IPS DF 6.9 (cell line): ENCODE data around the gene STX10.
"Not testable (repeated sequence)": the region's sequence is repeated elsewhere in the genome, so short reads cannot be mapped to it uniquely, and the experiment has no call there.

Experiments
- DNase-seq: peaks from one replicate; pipeline ENCODE4 v3.0.0-alpha.2; 2013; ENCODE audit warnings: low read depth, low spot score
- H3K27ac ChIP-seq: one replicate; pipeline ENCODE4 v1.5.1; 2013; ENCODE audit warnings: low read length, control low read depth
- H3K27me3 ChIP-seq: 2 replicates; pipeline ENCODE4 v1.6.1; 2013; ENCODE audit warnings: mild to moderate bottlenecking, low read length; ENCODE audit not compliant: control insufficient read depth, insufficient read depth
- H3K36me3 ChIP-seq: 2 replicates; pipeline ENCODE4 v1.6.1; 2013; ENCODE audit warnings: low read length; ENCODE audit not compliant: control insufficient read depth, insufficient read depth
- H3K4me1 ChIP-seq: 2 replicates; pipeline ENCODE4 v1.6.1; 2013; ENCODE audit warnings: low read length; ENCODE audit not compliant: control insufficient read depth, insufficient read depth
- H3K4me3 ChIP-seq: 2 replicates; pipeline ENCODE4 v1.5.1; 2013; ENCODE audit warnings: mild to moderate bottlenecking, low read length
- H3K9me3 ChIP-seq: 2 replicates; pipeline ENCODE4 v1.6.1; 2013; ENCODE audit warnings: low read length, inconsistent platforms; ENCODE audit not compliant: control insufficient read depth, insufficient read depth
- WGBS: extraction: QIAGEN DNeasy Blood & Tissue Kit; methylation state at CpG from one replicate; pipeline ENCODE4 v1.1.7; 2013; ENCODE audit warnings: mixed read lengths, missing lambda C conversion rate; ENCODE audit not compliant: insufficient read length, insufficient coverage; 5-methylcytosine and 5-hydroxymethylcytosine counted together

The STX10 gene

DNA sequence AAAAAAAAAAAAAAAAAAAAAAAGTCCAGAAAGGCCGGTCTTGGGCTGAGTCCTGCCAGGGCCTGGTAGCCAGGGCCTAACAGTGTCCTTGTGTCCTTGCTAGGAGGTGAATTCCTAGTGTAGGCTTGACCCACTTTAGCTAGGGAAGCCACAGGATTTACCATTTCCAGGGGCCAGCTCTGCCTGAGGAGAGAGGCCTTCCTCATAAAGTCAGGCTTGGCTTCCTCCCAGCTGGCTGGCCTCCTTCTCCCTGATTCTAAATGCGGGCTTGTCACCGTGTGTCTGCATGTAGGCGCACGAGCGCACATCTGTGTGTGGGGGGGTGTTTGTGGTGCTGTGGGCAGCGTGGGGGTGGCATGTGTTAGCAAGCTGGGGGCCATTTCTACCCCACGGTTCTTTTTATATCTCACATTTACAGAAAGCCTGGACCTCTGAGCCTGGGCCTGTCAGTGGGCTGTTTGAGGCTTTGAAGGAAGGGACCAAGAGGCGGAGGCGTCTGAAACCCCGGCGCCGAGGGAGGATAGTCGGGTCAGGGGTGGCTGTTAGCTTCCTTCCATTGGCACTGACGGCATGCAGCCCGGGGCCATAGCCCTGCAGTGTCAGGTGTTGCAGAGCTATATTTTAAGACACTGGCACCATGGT lies 31.7 kb upstream of the STX10 start:
- Histone ChIP-seq H3K4me3 (no peak overlapping the region), H3K27ac (no peak overlapping the region), H3K27me3 (no peaks in the 10 kb centered on the region), H3K36me3 (no peaks in the 10 kb centered on the region), H3K4me1 (peaks cover 2% of the 10 kb centered on the region; the same call in 1 of the 2 replicates), H3K9me3 (no peaks in the 10 kb centered on the region)
- no peak for DNase-seq
- no CpG with 5 or more reads among the region's 16 CpGs for WGBS

DNA sequence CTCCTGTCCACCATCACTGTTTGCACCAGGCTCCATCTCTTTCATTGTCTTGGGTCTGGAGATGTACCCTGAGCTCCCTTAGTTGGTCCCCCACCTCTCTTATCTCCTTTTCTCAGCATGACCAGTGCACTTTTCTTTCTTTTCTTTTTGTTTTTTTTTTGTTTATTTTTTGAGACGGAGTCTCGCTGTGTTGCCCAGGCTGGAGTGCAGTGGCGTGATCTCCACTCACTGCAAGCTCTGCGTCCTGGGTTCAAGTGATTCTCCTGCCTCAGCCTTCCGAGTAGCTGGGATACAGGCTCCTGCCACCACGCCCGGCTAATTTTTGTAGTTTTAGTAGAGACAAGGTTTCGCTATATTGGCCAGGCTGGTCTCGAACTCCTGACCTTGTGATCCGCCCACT lies 28.1 kb upstream of the STX10 start:
- H3K27me3 ChIP-seq, H3K4me3 ChIP-seq, H3K4me1 ChIP-seq, H3K36me3 ChIP-seq, H3K9me3 ChIP-seq, DNase-seq, H3K27ac ChIP-seq: not testable (repeated sequence)
- WGBS = no CpG with 5 or more reads among the region's 10 CpGs

DNA sequence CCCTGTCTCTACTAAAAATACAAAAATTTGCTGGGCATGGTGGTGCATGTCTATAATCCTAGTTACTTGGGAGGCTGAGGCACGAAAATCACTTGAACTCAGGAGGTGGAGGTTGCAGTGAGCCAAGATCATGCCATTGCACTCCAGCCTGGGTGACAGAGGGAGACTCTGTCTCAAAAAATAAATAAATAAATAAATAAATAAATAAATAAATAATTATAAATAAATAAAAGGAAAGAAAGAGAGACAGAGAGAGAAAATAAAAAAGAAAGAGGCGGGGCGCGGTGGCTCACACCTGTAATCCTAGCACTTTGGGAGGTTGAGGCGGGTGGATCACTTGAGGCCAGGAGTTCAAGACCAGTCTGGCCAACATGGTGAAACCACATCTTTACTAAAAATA lies 27.4 kb upstream of the STX10 start:
- not testable (repeated sequence) for H3K36me3 ChIP-seq, H3K4me3 ChIP-seq, H3K27me3 ChIP-seq, H3K27ac ChIP-seq, H3K9me3 ChIP-seq, H3K4me1 ChIP-seq, DNase-seq
- WGBS = no CpG with 5 or more reads among the region's 5 CpGs

DNA sequence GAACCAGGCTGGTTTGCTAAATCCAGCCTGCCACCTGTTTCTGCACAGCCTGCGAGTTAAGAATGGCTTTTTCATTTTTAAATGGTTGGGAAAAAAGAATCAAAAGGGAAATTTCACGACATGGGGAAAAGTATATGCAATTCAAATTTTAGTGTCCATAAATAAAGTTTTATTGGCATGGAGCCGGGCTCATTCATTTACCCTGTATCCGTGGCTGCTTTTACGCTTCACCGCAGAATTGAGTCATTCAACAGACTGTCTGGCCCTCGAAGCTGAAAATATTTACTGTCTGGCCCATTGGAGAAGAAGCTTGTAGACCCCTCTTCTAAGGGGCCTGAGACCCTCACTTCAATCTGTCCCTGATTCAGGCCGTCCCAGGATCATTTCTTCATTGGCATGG lies 26.2 kb upstream of the STX10 start:
- no peak overlapping the region for H3K4me3 ChIP-seq
- no peaks in the 10 kb centered on the region for H3K36me3 ChIP-seq
- no peaks in the 10 kb centered on the region for H3K27me3 ChIP-seq
- no peaks in the 10 kb centered on the region for H3K9me3 ChIP-seq
- DNase-seq = no peak
- H3K4me1 ChIP-seq = 0 out of 2 replicates have a peak, but pooled peaks cover 2% of the 10 kb centered on the region
- no CpG with 5 or more reads among the region's 8 CpGs for WGBS
- H3K27ac ChIP-seq = no peak overlapping the region

DNA sequence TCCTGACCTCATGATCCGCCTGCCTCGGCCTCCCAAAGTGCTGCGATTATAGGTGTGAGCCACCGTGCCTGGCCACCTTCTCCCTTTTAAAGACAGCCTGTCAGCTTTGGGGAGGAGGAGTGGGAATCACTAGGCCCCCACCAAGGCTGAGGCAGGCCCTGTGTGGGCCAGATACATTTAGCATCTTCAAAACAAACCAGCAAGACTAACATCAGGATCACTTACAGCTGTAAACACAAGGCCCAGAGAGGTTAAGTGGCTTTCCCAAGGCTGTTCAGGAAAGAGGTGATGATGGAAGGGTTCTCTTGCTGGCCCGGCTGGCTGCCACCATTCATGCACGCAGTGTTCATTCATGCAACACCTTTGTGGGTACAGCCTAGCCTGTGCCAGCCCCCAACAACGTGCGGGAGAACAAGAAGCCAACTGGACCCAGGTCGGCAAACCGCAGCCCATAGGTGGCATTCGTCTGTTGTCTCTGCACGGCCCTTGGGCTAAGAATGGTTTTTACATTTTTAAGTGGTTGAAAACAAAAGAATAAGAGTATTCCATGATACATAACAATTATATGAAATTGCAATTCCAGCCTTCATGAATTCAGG lies 23.1 kb upstream of the STX10 start:
- Histone ChIP-seq H3K4me1 (peaks cover 1% of the 10 kb centered on the region), H3K4me3 (no peak overlapping the region), H3K36me3 (no peaks in the 10 kb centered on the region), H3K27me3 (no peaks in the 10 kb centered on the region), H3K9me3 (no peaks in the 10 kb centered on the region), H3K27ac (no peak overlapping the region)
- WGBS = no CpG with 5 or more reads among the region's 12 CpGs
- no peak for DNase-seq

GRCh38 chr19:13172346-13173138 lies 22.4 kb upstream of the STX10 start:
- Histone ChIP-seq H3K4me3 (no peak overlapping the region), H3K9me3 (no peaks in the 10 kb centered on the region), H3K4me1 (peaks cover 1% of the 10 kb centered on the region), H3K27me3 (no peaks in the 10 kb centered on the region), H3K27ac (no peak overlapping the region), H3K36me3 (no peaks in the 10 kb centered on the region)
- DNase-seq = no peak
- no CpG with 5 or more reads among the region's 18 CpGs for WGBS

DNA sequence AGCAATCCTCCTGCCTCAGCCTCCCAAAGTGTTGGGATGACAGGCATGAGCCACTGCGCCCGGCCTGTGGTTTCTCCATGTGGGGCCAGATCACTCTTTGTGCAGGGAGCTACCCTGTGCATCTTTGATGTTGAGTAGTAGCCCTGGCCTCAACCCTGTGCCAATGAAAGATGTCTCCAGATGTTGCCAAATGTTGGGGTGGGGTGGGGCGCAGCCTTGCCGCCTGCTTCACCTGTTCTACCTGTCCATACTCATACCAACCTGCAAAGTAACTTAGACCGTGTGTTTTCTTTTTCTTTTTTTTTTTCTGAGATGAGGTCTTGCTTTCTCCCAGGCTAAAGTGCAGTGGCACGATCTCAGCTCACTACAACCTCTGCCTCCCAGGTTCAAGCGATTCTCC lies 21.0 kb upstream of the STX10 start:
- no peaks in the 10 kb centered on the region for H3K9me3 ChIP-seq
- DNase-seq = no peak
- no peak overlapping the region for H3K4me3 ChIP-seq
- H3K4me1 ChIP-seq = peaks cover 1% of the 10 kb centered on the region
- no CpG with 5 or more reads among the region's 7 CpGs for WGBS
- H3K27me3 ChIP-seq = no peaks in the 10 kb centered on the region
- H3K27ac ChIP-seq = no peak overlapping the region
- H3K36me3 ChIP-seq = no peaks in the 10 kb centered on the region

DNA sequence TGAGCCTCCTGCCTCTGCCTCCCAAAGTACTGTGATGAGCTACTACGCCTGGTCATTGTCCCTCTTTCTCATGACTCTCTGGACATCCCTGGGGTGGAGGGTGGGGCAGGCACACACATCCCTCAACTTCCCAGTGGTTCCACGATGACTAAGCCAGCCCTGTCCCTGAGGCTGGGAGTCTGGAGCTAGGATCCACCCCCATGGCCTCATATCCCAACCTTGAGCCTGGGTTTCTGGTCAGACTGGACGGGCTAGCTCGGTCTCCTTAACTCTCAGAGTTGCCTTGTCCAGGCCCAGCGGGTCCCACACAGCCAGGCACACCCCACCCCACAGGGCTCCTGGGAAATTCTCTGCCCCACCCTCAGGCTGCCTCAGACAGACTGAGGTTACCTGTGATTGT lies 19.6 kb upstream of the STX10 start:
- Histone ChIP-seq H3K9me3 (no peaks in the 10 kb centered on the region), H3K36me3 (no peaks in the 10 kb centered on the region), H3K27ac (no peak overlapping the region), H3K4me3 (no peak overlapping the region), H3K4me1 (peaks cover 4% of the 10 kb centered on the region), H3K27me3 (no peaks in the 10 kb centered on the region)
- DNase-seq = no peak
- WGBS = no CpG with 5 or more reads among the region's 5 CpGs

DNA sequence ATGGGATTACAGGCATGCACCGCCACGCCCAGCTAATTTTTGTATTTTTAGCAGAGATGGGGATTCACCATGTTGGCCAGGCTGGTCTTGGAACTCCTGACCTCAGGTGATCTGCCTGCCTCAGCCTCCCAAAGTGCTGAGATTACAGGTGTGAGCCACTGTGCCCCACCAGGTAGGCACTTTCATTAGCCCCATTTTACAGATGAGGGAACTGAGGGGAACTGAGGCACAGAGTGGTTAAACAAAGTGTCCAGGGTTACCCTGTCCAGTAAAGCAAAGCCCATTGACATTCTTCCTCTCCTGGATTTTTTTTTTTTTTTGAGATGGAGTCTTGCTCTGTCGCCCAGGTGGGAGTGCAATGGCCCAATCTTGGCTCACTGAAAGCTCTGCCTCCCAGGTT lies 16.0 kb upstream of the STX10 start:
- not testable (repeated sequence) for DNase-seq, H3K36me3 ChIP-seq, H3K4me1 ChIP-seq, H3K9me3 ChIP-seq, H3K27me3 ChIP-seq, H3K4me3 ChIP-seq, H3K27ac ChIP-seq
- no CpG with 5 or more reads among the region's 3 CpGs for WGBS

GRCh38 chr19:13165162-13165997 lies 15.2 kb upstream of the STX10 start:
- no peaks in the 10 kb centered on the region for H3K36me3 ChIP-seq
- H3K4me1 ChIP-seq = peaks cover 7% of the 10 kb centered on the region
- H3K4me3 ChIP-seq = no peak overlapping the region
- WGBS = no CpG with 5 or more reads among the region's 19 CpGs
- no peak for DNase-seq
- H3K27me3 ChIP-seq = no peaks in the 10 kb centered on the region
- no peaks in the 10 kb centered on the region for H3K9me3 ChIP-seq
- H3K27ac ChIP-seq = peak overlapping the region; percentile 98
